GM20000 (cell line): ENCODE measurements around the gene PSMB3.

ENCODE experiments used
- DNase-seq: peaks from one replicate; pipeline ENCODE4 v3.0.0; 2012; ENCODE audit warnings: low spot score
- CTCF ChIP-seq: IDR thresholded peaks from 2 replicates; pipeline ENCODE4 v1.5.1; 2012; ENCODE audit warnings: mild to moderate bottlenecking, control low read depth; ENCODE audit errors: extremely low read depth, missing control alignments

The PSMB3 gene

GRCh38 chr17:38797158-38797490 is 44.6 kb downstream of the PSMB3 start:
- no peak for TF ChIP-seq CTCF
- no peak for DNase-seq

DNA sequence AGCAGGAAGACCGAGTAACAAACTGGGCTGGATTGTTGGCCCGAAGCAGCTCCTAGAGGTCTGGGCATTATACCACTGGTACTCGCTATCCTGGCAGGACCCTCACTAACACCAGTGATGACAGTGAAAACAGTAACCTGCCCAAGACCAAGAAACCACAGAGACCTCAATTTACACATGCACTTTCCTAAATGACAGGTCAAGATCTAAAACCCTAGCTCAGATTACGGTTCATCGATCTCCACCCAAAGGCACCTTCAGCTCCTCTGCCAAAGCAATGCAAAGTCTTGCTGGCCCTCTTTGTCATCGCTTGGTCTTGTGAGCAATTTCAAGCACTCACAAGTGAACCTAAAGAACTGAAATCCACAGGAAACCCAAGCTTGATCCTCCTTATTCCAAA is 45.3 kb downstream of the PSMB3 start:
- no peak for TF ChIP-seq CTCF
- DNase-seq: no peak

DNA sequence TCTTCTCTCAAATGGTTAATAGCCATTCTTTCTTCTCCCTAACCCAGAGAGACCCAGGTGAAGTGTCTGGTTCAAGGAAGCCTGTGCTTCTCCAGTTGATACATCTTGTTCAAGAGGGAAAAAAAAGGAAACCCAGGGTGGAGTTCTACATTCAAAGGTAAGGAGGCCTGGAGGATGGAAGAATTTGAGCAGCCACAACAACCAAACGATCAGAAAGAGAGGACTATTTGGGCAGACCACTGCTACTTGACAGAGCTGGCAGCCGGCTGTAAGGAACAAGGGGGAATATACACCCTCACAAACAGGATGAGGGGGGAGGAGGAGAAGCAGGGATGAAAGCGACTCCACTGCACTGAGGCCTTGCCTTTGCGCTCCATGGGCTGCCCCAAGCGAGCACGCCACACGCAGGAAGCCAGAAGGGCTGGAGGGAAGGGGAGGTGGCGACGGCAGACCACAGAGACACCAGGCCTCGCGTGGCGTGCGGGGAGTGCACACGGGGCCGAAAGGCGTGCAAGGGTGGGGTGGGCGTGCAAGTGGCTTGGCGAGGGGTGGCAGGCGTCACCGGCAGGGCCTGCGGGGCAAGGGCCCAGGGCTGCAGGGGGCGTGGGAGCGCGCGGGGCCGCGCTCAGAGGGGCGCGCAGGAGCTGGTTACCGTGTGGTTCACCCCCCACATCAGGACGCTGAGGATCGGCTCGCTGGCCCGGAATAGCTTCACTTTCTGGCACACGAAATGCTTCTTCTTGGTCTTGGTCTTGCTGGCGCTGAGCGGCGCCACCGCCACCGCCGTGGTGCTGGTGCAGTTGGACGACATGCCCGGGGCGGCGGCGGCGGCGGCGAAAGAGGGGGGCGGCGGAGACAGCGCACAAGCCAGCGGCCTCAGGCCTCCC is 46.3 kb downstream of the PSMB3 start:
- no peak for TF ChIP-seq CTCF
- no peak for DNase-seq

DNA sequence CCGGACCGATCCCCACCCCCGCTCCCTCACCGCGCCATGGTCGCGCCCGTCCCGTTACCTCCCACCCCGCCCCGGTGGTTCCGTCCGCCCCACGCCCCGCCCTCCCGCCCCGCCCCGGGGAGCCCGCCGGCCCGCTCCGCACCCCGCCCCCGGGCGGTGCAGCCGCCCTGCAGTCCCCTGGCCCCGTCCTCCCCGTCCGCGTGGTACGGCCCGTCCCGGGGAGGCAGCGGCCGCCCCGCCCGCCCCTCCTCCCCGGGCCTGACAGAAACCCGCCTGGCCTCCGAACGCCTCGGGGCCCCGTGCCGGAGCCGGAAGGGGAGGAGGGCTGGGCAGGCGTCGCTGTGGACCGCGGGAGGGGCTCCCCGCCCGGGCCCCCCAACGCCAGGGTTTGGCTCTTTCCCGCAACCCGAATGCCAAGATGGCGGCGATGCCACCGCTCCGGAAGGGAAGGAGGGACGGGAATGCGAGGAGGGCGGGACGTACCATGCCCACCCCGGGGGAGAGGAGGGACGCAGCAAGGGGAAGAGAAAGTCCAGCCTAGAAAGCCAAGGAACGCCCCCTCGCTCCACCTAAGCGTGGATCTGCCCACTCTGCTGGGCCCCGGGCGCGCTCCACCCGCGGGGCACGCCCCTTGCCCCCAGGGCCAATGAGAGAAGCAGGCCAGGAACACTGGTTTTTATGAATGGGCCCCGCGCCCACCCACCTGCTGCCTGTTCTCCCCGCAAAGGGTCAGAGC is 47.1 kb downstream of the PSMB3 start, which contains the start of gene PIP4K2B:
TSS of gene PIP4K2B (minus strand) at position 56 of the 736 bp plus-strand sequence. CDS start 132 bp downstream, outside the sequence.
- no peak for TF ChIP-seq CTCF
- DNase-seq: peak; percentile 98

GRCh38 chr17:38800237-38800760 is 47.8 kb downstream of the PSMB3 start:
- DNase-seq: no peak
- no peak for TF ChIP-seq CTCF

DNA sequence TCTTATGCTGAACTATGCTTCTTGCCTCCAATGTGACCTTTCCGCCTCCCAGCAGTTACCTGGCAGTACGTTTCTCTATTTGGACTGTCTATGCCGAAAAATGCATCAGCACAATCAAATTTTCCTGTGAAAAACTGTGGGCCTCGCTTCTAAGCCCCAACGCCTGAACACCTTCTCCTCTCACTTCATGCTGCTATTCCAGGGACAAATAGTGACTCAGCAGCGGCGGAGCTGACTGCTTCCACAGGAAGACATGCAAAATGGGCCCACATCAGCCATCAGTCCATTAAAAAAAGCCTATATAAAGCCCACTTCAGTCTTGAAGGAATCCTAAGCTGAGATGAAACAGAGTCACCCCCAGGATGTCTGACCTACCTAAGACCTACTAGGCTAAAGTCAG is 57.3 kb downstream of the PSMB3 start:
- no peak for TF ChIP-seq CTCF
- no peak for DNase-seq
